Liver (tissue), 9 donors: ENCODE data around the gene MYO16. TPM values are rescaled to one million over a fixed set of nuclear protein-coding genes. Genes with fewer than 3 reads are reported as not detected.

ENCODE experiments used
- DNase-seq: peaks from one replicate; pipeline ENCODE4 v3.0.0-alpha.2; 2017; ENCODE audit warnings: low spot score
- H3K27ac ChIP-seq, 2 donors: one replicate each; pipeline ENCODE4 v1.7.0; 2013; ENCODE audit warnings: inconsistent platforms in 2 of 2, low read length in 2 of 2, control low read depth in 1 of 2, low read depth in 1 of 2, mild to moderate bottlenecking in 1 of 2
- H3K27me3 ChIP-seq, 4 donors: one replicate each; pipeline versions ENCODE4 v1.6.1 to v1.7.0; 2013; ENCODE audit warnings: low read length in 3 of 4, inconsistent platforms in 1 of 4, mild to moderate bottlenecking in 1 of 4, moderate library complexity in 1 of 4; ENCODE audit not compliant: control insufficient read depth in 4 of 4, insufficient read depth in 4 of 4
- H3K36me3 ChIP-seq, 4 donors: one replicate each; pipeline versions ENCODE4 v1.6.1 to v1.7.0; 2013; ENCODE audit warnings: low read length in 3 of 4, mild to moderate bottlenecking in 3 of 4, low read depth in 1 of 4, moderate library complexity in 1 of 4; ENCODE audit not compliant: control insufficient read depth in 4 of 4, insufficient read depth in 3 of 4
- H3K4me1 ChIP-seq, 4 donors: one replicate each; pipeline versions ENCODE4 v1.6.1 to v1.7.0; 2013; ENCODE audit warnings: low read length in 3 of 4, mild to moderate bottlenecking in 3 of 4, moderate library complexity in 1 of 4; ENCODE audit not compliant: control insufficient read depth in 4 of 4, insufficient read depth in 4 of 4
- H3K4me3 ChIP-seq, 3 donors: one replicate each; pipeline versions ENCODE4 v1.6.1 to v1.7.0; 2013; ENCODE audit warnings: low read length in 3 of 3, control low read depth in 1 of 3, low read depth in 1 of 3, mild to moderate bottlenecking in 1 of 3
- H3K9ac ChIP-seq, 2 donors: one replicate each; pipeline ENCODE4 v1.7.0; 2013; ENCODE audit warnings: low read length in 2 of 2, mild to moderate bottlenecking in 2 of 2, moderate library complexity in 2 of 2, control low read depth in 1 of 2, low read depth in 1 of 2
- H3K9me3 ChIP-seq, 4 donors: one replicate each; pipeline versions ENCODE4 v1.6.1 to v1.7.0; 2013; ENCODE audit warnings: low read length in 3 of 4; ENCODE audit not compliant: control insufficient read depth in 4 of 4
- ATF3 ChIP-seq: IDR thresholded peaks from 2 replicates; pipeline ENCODE4 v1.6.1; 2016; ENCODE audit warnings: antibody characterized with exemption
- CTCF ChIP-seq: fragments of 150-350 bp; IDR thresholded peaks from 2 replicates; pipeline ENCODE4 v1.5.1; 2017; ENCODE audit warnings: improper control_type of control experiment, low read depth, low read length; ENCODE audit not compliant: missing input control
- FOXA1 ChIP-seq: IDR thresholded peaks from 2 replicates; pipeline ENCODE4 v1.6.1; 2016; ENCODE audit warnings: antibody characterized with exemption
- FOXA2 ChIP-seq: IDR thresholded peaks from 2 replicates; pipeline ENCODE4 v1.6.1; 2016; ENCODE audit warnings: antibody characterized with exemption
- GABPA ChIP-seq, 2 donors: IDR thresholded peaks in 1 of 2; conservative IDR thresholded peaks in 1 of 2; 2 replicates each; pipeline ENCODE4 v1.6.1; 2016; ENCODE audit warnings: antibody characterized with exemption in 2 of 2, mild to moderate bottlenecking in 1 of 2, moderate library complexity in 1 of 2
- HNF4A ChIP-seq, 2 donors: conservative IDR thresholded peaks; 2 replicates each; pipeline ENCODE4 v1.6.1; 2016; ENCODE audit warnings: antibody characterized with exemption in 2 of 2, mild to moderate bottlenecking in 2 of 2
- HNF4G ChIP-seq: IDR thresholded peaks from 2 replicates; pipeline ENCODE4 v1.6.1; 2016; ENCODE audit warnings: antibody characterized with exemption
- JUND ChIP-seq, 2 donors: IDR thresholded peaks; 2 replicates each; pipeline ENCODE4 v1.6.1; 2016; ENCODE audit warnings: antibody characterized with exemption in 2 of 2
- MAX ChIP-seq: IDR thresholded peaks from 2 replicates; pipeline ENCODE4 v1.6.1; 2016; ENCODE audit warnings: antibody characterized with exemption
- NR2F2 ChIP-seq: IDR thresholded peaks from 2 replicates; pipeline ENCODE4 v1.6.1; 2016; ENCODE audit warnings: antibody characterized with exemption
- RAD21 ChIP-seq, 2 donors: IDR thresholded peaks; 2 replicates each; pipeline ENCODE4 v1.6.1; 2016; ENCODE audit warnings: antibody characterized with exemption in 2 of 2, mild to moderate bottlenecking in 2 of 2
- REST ChIP-seq: IDR thresholded peaks from 2 replicates; pipeline ENCODE4 v1.6.1; 2016; ENCODE audit warnings: antibody characterized with exemption, mild to moderate bottlenecking
- RXRA ChIP-seq, 2 donors: IDR thresholded peaks; 2 replicates each; pipeline ENCODE4 v1.6.1; 2017 to 2018; ENCODE audit warnings: antibody characterized with exemption in 2 of 2, mild to moderate bottlenecking in 1 of 2
- SP1 ChIP-seq: IDR thresholded peaks from 2 replicates; pipeline ENCODE4 v1.6.1; 2018; ENCODE audit warnings: antibody characterized with exemption, mild to moderate bottlenecking
- TAF1 ChIP-seq: conservative IDR thresholded peaks from 2 replicates; pipeline ENCODE4 v1.6.1; 2016; ENCODE audit warnings: antibody characterized with exemption, mild to moderate bottlenecking
- YY1 ChIP-seq: IDR thresholded peaks from 2 replicates; pipeline ENCODE4 v1.6.1; 2016; ENCODE audit warnings: antibody characterized with exemption, mild to moderate bottlenecking
- ZBTB33 ChIP-seq: IDR thresholded peaks from 2 replicates; pipeline ENCODE4 v1.6.1; 2016; ENCODE audit warnings: antibody characterized with exemption
- WGBS: extraction: QIAGEN DNeasy Blood & Tissue Kit; methylation state at CpG from one replicate; pipeline ENCODE4 v1.1.7; 2013; 5-methylcytosine and 5-hydroxymethylcytosine counted together
- polyA plus RNA-seq, 2 donors: library from polyadenylated mRNA; stranded (reverse) in 1 of 2; unstranded in 1 of 2; fragments of 200-250 nt in 1 of 2; fragments of >200 nt in 1 of 2; fragmentation: Nextera tagmentation in 1 of 2; extraction: Ambion mirVana in 1 of 2; gene quantifications; one replicate each; pipeline versions ENCODE4 v1.2.1 to v1.2.3, GENCODE V29; 2013 to 2015
- total RNA-seq, 2 donors: library from RNA; depleted of rRNA; stranded (reverse); fragments of >200 nt; gene quantifications; one replicate each; pipeline ENCODE4 v1.2.3, GENCODE V29; 2014
- donor health status: healthy.
- donor health status: healthy.
- donor health status: healthy.
- donor health status: healthy.
- donor health status: healthy.

The MYO16 gene
- total and polyA plus RNA-seq, 4 donors, result 0.37 to 1.1 (median 0.68) TPM

- Histone ChIP-seq H3K27me3 (no peaks in the 10 kb centered on the region), H3K36me3 (no peaks in the 10 kb centered on the region), H3K4me3 (no peak overlapping the region), H3K9me3 (peaks cover 0 to 5% (median 1%) of the 10 kb centered on the region in 4 donors), H3K4me1 (no peaks in the 10 kb centered on the region), H3K27ac (no peak overlapping the region), H3K9ac (no peak overlapping the region)
- no peak for DNase-seq
- WGBS, result 76% methylated on average over 9 of the region's 9 CpGs
- TF ChIP-seq ZBTB33 (no peak), JUND (IDR thresholded peaks at IDR 0.05) (no peak), NR2F2 (no peak), REST (no peak), TAF1 (no peak), HNF4G (no peak), FOXA1 (no peak), ATF3 (no peak)
Observed at GRCh38 chr13:108828086-108828815, 198.8 kb downstream of the MYO16 start.

GRCh38 chr13:108830916-108831315 lies 201.5 kb downstream of the MYO16 start:
- no peak overlapping the region for H3K9ac ChIP-seq
- H3K27ac ChIP-seq, result no peak overlapping the region
- no peak overlapping the region for H3K4me3 ChIP-seq
- H3K9me3 ChIP-seq, result peaks cover 0 to 5% (median 1%) of the 10 kb centered on the region in 4 donors
- 81% methylated on average over 3 of the region's 3 CpGs for WGBS
- no peaks in the 10 kb centered on the region for H3K36me3 ChIP-seq
- H3K4me1 ChIP-seq, result no peaks in the 10 kb centered on the region
- DNase-seq, result no peak
- H3K27me3 ChIP-seq, result no peaks in the 10 kb centered on the region
- TF ChIP-seq HNF4A (conservative IDR thresholded peaks at IDR 0.05), result no peak
- TF ChIP-seq REST, result no peak
- no peak for TF ChIP-seq ATF3
- no peak for TF ChIP-seq YY1
- no peak for TF ChIP-seq RXRA (IDR thresholded peaks at IDR 0.05)
- TF ChIP-seq FOXA2, result no peak
- no peak for TF ChIP-seq MAX
- TF ChIP-seq RAD21 (IDR thresholded peaks at IDR 0.05), result no peak
- no peak for TF ChIP-seq GABPA (IDR thresholded peaks at IDR 0.05 in 1 of 2, conservative IDR thresholded peaks at IDR 0.05 in 1 of 2)
- TF ChIP-seq HNF4G, result no peak
- TF ChIP-seq NR2F2, result no peak
- TF ChIP-seq CTCF, result no peak
- TF ChIP-seq JUND (IDR thresholded peaks at IDR 0.05), result no peak
- no peak for TF ChIP-seq TAF1
- TF ChIP-seq FOXA1, result no peak
- TF ChIP-seq SP1, result no peak
